ENCODE results near the gene TBX2.
A peak's percentile ranks its signal among the peaks of the same experiment; 100 is the strongest.

The TBX2 gene

DNA sequence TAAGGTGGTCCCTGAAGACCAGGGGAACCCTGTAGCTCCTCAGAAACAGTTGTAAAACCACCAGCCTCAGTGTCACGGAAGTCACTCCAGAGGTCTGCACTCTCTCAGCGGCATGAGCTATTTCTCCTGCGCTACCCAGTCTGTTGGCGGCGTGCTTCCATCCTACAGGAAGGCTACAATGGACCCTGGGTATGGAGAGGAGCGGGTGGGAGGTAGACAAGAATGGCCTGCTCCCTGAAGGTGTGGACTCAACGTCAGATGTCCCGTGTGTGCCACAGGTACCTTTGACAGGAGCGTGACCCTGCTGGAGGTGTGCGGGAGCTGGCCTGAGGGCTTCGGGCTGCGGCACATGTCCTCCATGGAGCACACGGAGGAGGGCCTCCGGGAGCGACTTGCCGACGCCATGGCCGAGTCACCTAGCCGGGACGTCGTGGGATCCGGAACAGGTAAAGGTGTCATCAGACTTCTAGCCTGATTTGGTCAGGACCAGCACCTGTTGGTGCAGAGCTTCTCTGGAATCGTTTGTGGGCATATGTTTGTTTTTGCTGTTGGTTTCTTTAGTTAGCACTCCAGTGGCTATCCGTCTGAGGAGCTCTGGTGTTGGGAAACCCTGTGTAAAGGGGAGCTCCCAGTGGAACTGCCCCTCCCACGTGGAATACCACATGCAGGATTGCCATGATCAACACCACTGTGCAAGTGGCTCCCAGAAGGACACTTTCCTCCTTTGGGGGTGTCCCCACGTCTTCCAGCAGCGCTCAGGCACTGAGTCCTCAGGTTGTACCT, 31.4 kb upstream of the TBX2 start:
- no peak for DNase-seq
- Mint-ChIP-seq H3K36me3 (ENCODE audit: low read depth) (no peaks in the 10 kb centered on the region), H3K4me1 (peaks cover 44% of the 10 kb centered on the region), H3K9me3 (no peaks in the 10 kb centered on the region), H3K27me3 (ENCODE audit: low read depth, poor library complexity) (peaks cover under 1% of the 10 kb centered on the region), H3K4me3 (no peak overlapping the region), H3K27ac (no peak overlapping the region)
- TF ChIP-seq, protein P1, sequence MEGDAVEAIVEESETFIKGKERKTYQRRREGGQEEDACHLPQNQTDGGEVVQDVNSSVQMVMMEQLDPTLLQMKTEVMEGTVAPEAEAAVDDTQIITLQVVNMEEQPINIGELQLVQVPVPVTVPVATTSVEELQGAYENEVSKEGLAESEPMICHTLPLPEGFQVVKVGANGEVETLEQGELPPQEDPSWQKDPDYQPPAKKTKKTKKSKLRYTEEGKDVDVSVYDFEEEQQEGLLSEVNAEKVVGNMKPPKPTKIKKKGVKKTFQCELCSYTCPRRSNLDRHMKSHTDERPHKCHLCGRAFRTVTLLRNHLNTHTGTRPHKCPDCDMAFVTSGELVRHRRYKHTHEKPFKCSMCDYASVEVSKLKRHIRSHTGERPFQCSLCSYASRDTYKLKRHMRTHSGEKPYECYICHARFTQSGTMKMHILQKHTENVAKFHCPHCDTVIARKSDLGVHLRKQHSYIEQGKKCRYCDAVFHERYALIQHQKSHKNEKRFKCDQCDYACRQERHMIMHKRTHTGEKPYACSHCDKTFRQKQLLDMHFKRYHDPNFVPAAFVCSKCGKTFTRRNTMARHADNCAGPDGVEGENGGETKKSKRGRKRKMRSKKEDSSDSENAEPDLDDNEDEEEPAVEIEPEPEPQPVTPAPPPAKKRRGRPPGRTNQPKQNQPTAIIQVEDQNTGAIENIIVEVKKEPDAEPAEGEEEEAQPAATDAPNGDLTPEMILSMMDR (IDR thresholded peaks at IDR 0.05): no peak

DNA sequence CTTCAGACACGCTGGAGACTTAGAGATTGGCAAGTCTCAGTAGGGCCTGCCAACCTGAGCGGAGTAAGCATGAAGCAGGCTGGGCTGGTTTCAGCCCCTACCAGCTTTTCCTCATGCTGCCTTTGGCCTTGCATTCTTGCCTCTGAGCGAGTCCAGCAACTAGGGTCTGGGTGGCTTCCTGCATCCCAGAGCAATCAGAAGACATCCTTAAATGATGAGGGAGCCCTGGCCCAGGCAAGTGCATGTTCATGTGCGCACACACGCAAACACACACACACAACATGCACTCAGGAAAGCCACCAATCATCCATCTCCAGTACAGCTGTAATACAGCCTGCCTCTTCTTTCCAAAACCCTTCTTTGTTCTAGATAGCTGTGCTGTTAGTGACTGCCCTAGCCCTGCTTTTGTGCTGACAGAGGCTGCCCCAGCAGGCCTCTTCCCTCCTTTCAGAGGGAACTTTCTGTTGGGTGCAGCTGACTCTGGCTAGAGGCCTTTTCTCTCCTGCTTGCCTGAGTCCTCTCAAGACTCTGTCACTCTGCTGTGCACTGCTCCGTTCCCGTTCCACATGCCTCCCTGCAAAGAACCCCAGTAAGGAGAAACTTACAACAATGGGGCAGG, 30.7 kb upstream of the TBX2 start:
- H3K27ac Mint-ChIP-seq: peak overlapping the region; percentile 84
- TF ChIP-seq, protein P1 (IDR thresholded peaks at IDR 0.05): no peak
- no peak overlapping the region for H3K4me3 Mint-ChIP-seq
- H3K4me1 Mint-ChIP-seq: peaks cover 36% of the 10 kb centered on the region
- no peak for DNase-seq
- H3K9me3 Mint-ChIP-seq: no peaks in the 10 kb centered on the region
- no peaks in the 10 kb centered on the region for H3K27me3 Mint-ChIP-seq (ENCODE audit: low read depth, poor library complexity)
- no peaks in the 10 kb centered on the region for H3K36me3 Mint-ChIP-seq (ENCODE audit: low read depth)

DNA sequence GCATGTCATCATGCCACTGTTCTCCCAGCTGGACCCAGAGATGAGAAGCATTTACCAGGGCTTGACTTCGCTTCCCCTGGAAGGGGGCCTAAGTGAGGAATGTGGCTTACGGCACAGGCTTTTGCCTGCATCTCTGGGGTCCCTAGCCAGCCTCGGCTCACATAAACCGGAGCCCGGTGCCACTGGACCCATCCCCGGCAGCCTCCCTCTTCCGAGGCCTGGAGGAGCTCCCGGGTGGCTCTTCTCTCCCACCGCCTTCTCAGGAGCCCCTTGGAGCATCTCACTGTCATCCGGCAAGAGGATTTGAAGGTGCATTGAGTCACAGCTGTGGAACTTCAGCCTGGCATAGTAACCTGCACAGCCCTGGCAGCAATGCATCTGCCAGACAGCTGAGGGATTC, 29.9 kb upstream of the TBX2 start:
- Mint-ChIP-seq H3K27ac (no peak overlapping the region), H3K27me3 (ENCODE audit: low read depth, poor library complexity) (no peaks in the 10 kb centered on the region), H3K4me1 (peaks cover 35% of the 10 kb centered on the region), H3K36me3 (ENCODE audit: low read depth) (no peaks in the 10 kb centered on the region), H3K9me3 (no peaks in the 10 kb centered on the region), H3K4me3 (no peak overlapping the region)
- TF ChIP-seq, protein P1 (IDR thresholded peaks at IDR 0.05): no peak
- DNase-seq: no peak

DNA sequence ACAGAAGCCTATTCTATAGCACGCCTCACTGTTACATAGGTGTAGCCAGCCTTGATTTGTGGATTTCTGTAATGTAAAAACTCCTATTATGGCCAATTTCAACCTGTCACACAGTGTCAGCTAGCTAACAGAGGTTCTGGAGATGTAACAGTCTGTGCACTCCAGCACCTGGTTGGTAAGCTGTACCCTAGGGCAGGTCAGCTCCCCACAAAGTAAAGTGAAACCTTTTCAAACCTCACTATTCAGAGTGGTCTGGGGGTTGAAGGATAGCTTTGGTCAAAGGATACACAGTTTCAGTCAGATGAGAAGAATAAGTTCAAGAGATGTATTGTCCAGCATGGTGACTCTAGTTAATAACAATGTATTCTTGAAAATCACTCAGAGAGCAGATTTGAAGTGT, 28.5 kb upstream of the TBX2 start:
- no peaks in the 10 kb centered on the region for H3K9me3 Mint-ChIP-seq
- TF ChIP-seq, protein P1 (IDR thresholded peaks at IDR 0.05): no peak
- no peaks in the 10 kb centered on the region for H3K27me3 Mint-ChIP-seq (ENCODE audit: low read depth, poor library complexity)
- no peak overlapping the region for H3K27ac Mint-ChIP-seq
- H3K4me1 Mint-ChIP-seq: peaks cover 28% of the 10 kb centered on the region
- no peak overlapping the region for H3K4me3 Mint-ChIP-seq
- DNase-seq: no peak
- no peaks in the 10 kb centered on the region for H3K36me3 Mint-ChIP-seq (ENCODE audit: low read depth)

DNA sequence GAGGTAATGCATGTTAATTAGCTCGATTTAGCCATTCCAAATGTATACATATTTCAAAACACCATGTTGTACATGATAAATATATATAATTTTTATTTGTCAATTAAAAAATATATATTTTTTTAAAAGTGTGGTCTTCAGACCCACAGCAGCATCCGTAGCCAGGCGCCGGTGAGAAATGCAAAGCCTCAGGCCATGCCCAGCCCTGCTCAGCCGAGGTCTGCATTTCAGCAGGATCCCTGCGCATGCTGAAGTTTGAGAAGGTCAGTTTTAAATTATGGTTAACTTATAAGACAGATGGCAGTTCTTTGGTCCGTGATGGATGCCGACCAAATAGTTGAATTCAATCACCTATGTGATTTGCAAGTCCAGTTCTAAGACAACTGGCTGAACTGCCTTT, 28.0 kb upstream of the TBX2 start:
- TF ChIP-seq, protein P1 (IDR thresholded peaks at IDR 0.05): no peak
- H3K36me3 Mint-ChIP-seq (ENCODE audit: low read depth): no peaks in the 10 kb centered on the region
- no peak overlapping the region for H3K4me3 Mint-ChIP-seq
- no peak for DNase-seq
- peaks cover 24% of the 10 kb centered on the region for H3K4me1 Mint-ChIP-seq
- H3K9me3 Mint-ChIP-seq: no peaks in the 10 kb centered on the region
- H3K27me3 Mint-ChIP-seq (ENCODE audit: low read depth, poor library complexity): no peaks in the 10 kb centered on the region
- H3K27ac Mint-ChIP-seq: no peak overlapping the region

DNA sequence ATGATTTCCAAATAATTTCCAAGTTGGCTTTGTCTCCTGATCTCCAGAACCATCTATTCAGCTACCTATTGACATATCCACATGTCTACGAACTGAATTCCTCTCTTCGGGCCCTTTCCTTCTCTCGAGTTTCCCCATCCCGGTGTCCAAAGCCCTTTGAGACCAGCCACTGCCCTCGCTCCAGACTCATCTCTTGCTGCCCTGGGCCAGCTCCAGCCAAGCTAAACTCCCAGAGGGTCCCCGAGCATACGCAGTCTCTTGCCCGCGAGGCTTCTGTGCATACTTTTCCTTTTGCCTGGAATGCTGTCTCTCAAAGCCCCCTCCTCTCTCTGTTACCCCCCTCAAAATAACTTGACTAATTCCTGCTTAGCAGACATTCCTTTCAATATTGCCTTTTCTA, 27.2 kb upstream of the TBX2 start:
- Mint-ChIP-seq H3K4me3 (no peak overlapping the region), H3K4me1 (peaks cover 22% of the 10 kb centered on the region), H3K27me3 (ENCODE audit: low read depth, poor library complexity) (no peaks in the 10 kb centered on the region), H3K27ac (peak overlapping the region; percentile 12), H3K9me3 (no peaks in the 10 kb centered on the region), H3K36me3 (ENCODE audit: low read depth) (no peaks in the 10 kb centered on the region)
- DNase-seq: no peak
- TF ChIP-seq, protein P1 (IDR thresholded peaks at IDR 0.05): no peak
